K562 (cell line): ENCODE data around the gene TEAD3. TPM values are rescaled to one million over a fixed set of nuclear protein-coding genes. Genes with fewer than 3 reads are reported as not detected.

Experiments
- ARID4B ChIP-seq: sonication (generic); formaldehyde crosslinking; IDR thresholded peaks from 2 replicates; pipeline ENCODE4 v1.8.0; 2022; ENCODE audit warnings: mild to moderate bottlenecking, missing genetic modification reagents
- BCOR ChIP-seq: fragments of 450-650 bp; IDR thresholded peaks from 2 replicates; pipeline ENCODE4 v1.6.1; 2016
- CBFB ChIP-seq: sonication (generic); formaldehyde crosslinking; IDR thresholded peaks from 2 replicates; pipeline ENCODE4 v1.4.0; 2020; ENCODE audit warnings: mild to moderate bottlenecking, missing genetic modification reagents
- CEBPG ChIP-seq, 3 experiments: fragments of 200-800 bp in 1 of 3; sonication (Bioruptor generic) in 1 of 3; sonication (generic) in 1 of 3; formaldehyde crosslinking in 1 of 3; IDR thresholded peaks in 2 of 3; conservative IDR thresholded peaks in 1 of 3; 2 replicates each; pipeline versions ENCODE4 v1.6.1 to v1.8.0; 2016 to 2022; ENCODE audit warnings: missing compliant biosample characterization in 2 of 3, missing genetic modification characterization in 2 of 3, mild to moderate bottlenecking in 1 of 3, missing genetic modification reagents in 1 of 3
- CXXC5 ChIP-seq: fragments of 250-450 bp; sonication (Bioruptor Pico); IDR thresholded peaks from 2 replicates; pipeline ENCODE4 v1.8.0; 2022; ENCODE audit warnings: inconsistent platforms, mild to moderate bottlenecking, moderate library complexity
- E4F1 ChIP-seq: fragments of 250-450 bp; sonication (Bioruptor Pico); IDR thresholded peaks from 2 replicates; pipeline ENCODE4 v1.5.0; 2021; ENCODE audit warnings: mild to moderate bottlenecking, borderline replicate concordance
- GABPB1 ChIP-seq: sonication (generic); formaldehyde crosslinking; IDR thresholded peaks from 2 replicates; pipeline ENCODE4 v1.8.0; 2022; ENCODE audit warnings: mild to moderate bottlenecking, missing genetic modification reagents
- HNRNPL ChIP-seq: fragments of 200-400 bp; formaldehyde crosslinking; IDR thresholded peaks from 2 replicates; pipeline ENCODE4 v1.6.1; 2017; ENCODE audit warnings: low read depth, mild to moderate bottlenecking, low read length
- ILF3 ChIP-seq: fragments of 450-650 bp; IDR thresholded peaks from 2 replicates; pipeline ENCODE4 v1.6.1; 2018; ENCODE audit warnings: antibody characterized with exemption, mild to moderate bottlenecking, moderate library complexity, borderline replicate concordance
- MED1 ChIP-seq: sonication (generic); formaldehyde crosslinking; IDR thresholded peaks from 2 replicates; pipeline ENCODE4 v1.8.1; 2023; ENCODE audit warnings: missing genetic modification reagents, borderline replicate concordance
- MIER1 ChIP-seq: fragments of 450-650 bp; IDR thresholded peaks from 2 replicates; pipeline ENCODE4 v1.6.1; 2016; ENCODE audit warnings: antibody characterized with exemption, mild to moderate bottlenecking, low read depth
- MTA3 ChIP-seq: fragments of 450-650 bp; formaldehyde crosslinking; IDR thresholded peaks from 2 replicates; pipeline ENCODE4 v1.6.1; 2017; ENCODE audit warnings: mild to moderate bottlenecking, borderline replicate concordance
- POLR2AphosphoS5 ChIP-seq: IDR thresholded peaks from 2 replicates; pipeline ENCODE4 v1.6.1; 2011; ENCODE audit warnings: mild to moderate bottlenecking, low read depth, low read length, moderate library complexity; ENCODE audit not compliant: control insufficient read depth, insufficient read depth
- POU5F1 ChIP-seq: fragments of 150-350 bp; IDR thresholded peaks from 2 replicates; pipeline ENCODE4 v1.6.1; 2014; ENCODE audit warnings: borderline replicate concordance, low read length, low read depth, mild to moderate bottlenecking; ENCODE audit not compliant: partially characterized antibody
- PRPF4 ChIP-seq: fragments of 200-400 bp; formaldehyde crosslinking; IDR thresholded peaks from one replicate; pipeline ENCODE4 v1.6.1; 2017; ENCODE audit warnings: low read length, low read depth, mild to moderate bottlenecking; ENCODE audit not compliant: insufficient read depth, poor library complexity, severe bottlenecking
- VEZF1 ChIP-seq: fragments of 200-800 bp; sonication (Bioruptor generic); IDR thresholded peaks from 2 replicates; pipeline ENCODE4 v1.6.1; 2017; ENCODE audit warnings: missing genetic modification characterization, missing compliant biosample characterization
- ZKSCAN1 ChIP-seq: fragments of 150-350 bp; IDR thresholded peaks from 2 replicates; pipeline ENCODE4 v1.6.1; 2016; ENCODE audit warnings: low read depth, low read length
- ZNF217 ChIP-seq: sonication (generic); formaldehyde crosslinking; IDR thresholded peaks from 2 replicates; pipeline ENCODE4 v1.8.0; 2022; ENCODE audit warnings: mild to moderate bottlenecking, missing genetic modification reagents
- polyA plus RNA-seq, 8 experiments: library from polyadenylated mRNA; depleted of rRNA in 4 of 8; stranded (reverse) in 5 of 8; unstranded in 3 of 8; fragments of >200 nt; fragmentation: Nextera tagmentation in 2 of 8; fragmentation: Illumina TruSeq in 1 of 8; extraction: Ambion mirVana in 2 of 8; extraction: Trizol in 1 of 8; gene quantifications; 2 replicates each; pipeline versions ENCODE4 v1.2.1 to v1.2.3, GENCODE V29; 2011 to 2014; ENCODE audit warnings: inconsistent platforms in 1 of 8, missing spikeins in 1 of 8
- total RNA-seq, 7 experiments: library from RNA; depleted of rRNA in 6 of 7; stranded (reverse); fragments of >200 nt in 6 of 7; fragmentation: Illumina TruSeq in 2 of 7; extraction: Trizol in 2 of 7; gene quantifications; 2 replicates each; pipeline versions ENCODE4 v1.2.1 to v1.2.3, GENCODE V29; 2011 to 2021; ENCODE audit warnings: low replicate concordance in 1 of 7

TEAD3 gene
- total and polyA plus RNA-seq, 9 of the 15 experiments (the other 6 are each of a cell fraction or from before 2014, with no cell fraction given), result 0.63 to 13.2 (median 3.3) TPM

- TF ChIP-seq BCOR (peak; percentile 16; the same call in 1 of the 2 replicates), CBFB (CRISPR knock-in tag) (no peak), CEBPG (CRISPR knock-in tag; IDR thresholded peaks at IDR 0.05) (no peak), CEBPG (tag; conservative IDR thresholded peaks at IDR 0.05 in 1 of 2, IDR thresholded peaks at IDR 0.05 in 1 of 2) (no peak), POU5F1 (no peak), HNRNPL (peak; percentile 75), ZNF217 (CRISPR knock-in tag) (no peak), ILF3 (0 out of 2 replicates have a peak, but pooled peaks have one; percentile 39), PRPF4 (no peak), ARID4B (CRISPR knock-in tag) (no peak), GABPB1 (CRISPR knock-in tag) (no peak), MIER1 (no peak), CXXC5 (CRISPR knock-in tag) (peak; percentile 68), VEZF1 (CRISPR knock-in tag) (peak; percentile 97), ZKSCAN1 (0 out of 2 replicates have a peak, but pooled peaks have one; percentile 41), POLR2AphosphoS5 (peak; percentile 74; the same call in 1 of the 2 replicates), MTA3 (no peak; the same call in 1 of the 2 replicates), MED1 (CRISPR knock-in tag) (no peak), E4F1 (CRISPR knock-in tag) (no peak)
Measured at GRCh38 chr6:35496841-35497570, at the start of gene TEAD3 (continued).
